SU-DHL-6 (cell line): ENCODE data around the gene TLR9.

Source experiments
- H2AFZ ChIP-seq: fragments of 200-600 bp; sonication (generic); 2 replicates; pipeline ENCODE4 v1.6.1; 2014; ENCODE audit warnings: low read depth, mild to moderate bottlenecking, moderate library complexity, mixed read lengths, antibody characterized with exemption, low read length; ENCODE audit not compliant: severe bottlenecking
- H3F3A ChIP-seq: fragments of 200-600 bp; shearing (Covaris generic); 2 replicates; pipeline ENCODE4 v1.6.0; 2016; ENCODE audit warnings: antibody characterized with exemption, mild to moderate bottlenecking; ENCODE audit not compliant: insufficient read depth
- H3K27ac ChIP-seq: fragments of 200-600 bp; sonication (generic); 2 replicates; pipeline ENCODE4 v1.5.1; 2016; ENCODE audit warnings: low read depth, mild to moderate bottlenecking, low read length, moderate library complexity, mixed read lengths
- H3K27me3 ChIP-seq: fragments of 200-600 bp; sonication (generic), shearing (Covaris generic); 2 replicates; pipeline ENCODE4 v1.6.0; 2014; ENCODE audit warnings: mild to moderate bottlenecking, low read length
- H3K36me3 ChIP-seq: fragments of 200-600 bp; sonication (generic); 2 replicates; pipeline ENCODE4 v1.6.1; 2014; ENCODE audit warnings: mild to moderate bottlenecking, low read length, mixed read lengths
- H3K4me2 ChIP-seq: fragments of 300-600, 200-600 bp; shearing (Covaris generic), sonication (generic); 2 replicates; pipeline ENCODE4 v1.6.0; 2014; ENCODE audit warnings: low read length, low read depth, mild to moderate bottlenecking; ENCODE audit not compliant: poor library complexity, severe bottlenecking
- H3K4me3 ChIP-seq: fragments of 200-600 bp; sonication (generic); 2 replicates; pipeline ENCODE4 v1.5.1; 2014; ENCODE audit warnings: antibody characterized with exemption, low read length, mild to moderate bottlenecking, mixed read lengths; ENCODE audit not compliant: insufficient read depth, poor library complexity, severe bottlenecking
- H3K79me2 ChIP-seq: fragments of 200-600 bp; sonication (generic); 2 replicates; pipeline ENCODE4 v1.6.1; 2014; ENCODE audit warnings: mild to moderate bottlenecking, low read length, moderate library complexity; ENCODE audit not compliant: insufficient read depth
- H3K9ac ChIP-seq: fragments of 200-600 bp; sonication (generic); 2 replicates; pipeline ENCODE4 v1.7.0; 2014; ENCODE audit warnings: mild to moderate bottlenecking, low read length
- H3K9me2 ChIP-seq: fragments of 200-600 bp; sonication (generic); replicated peaks from 2 replicates; pipeline ENCODE4 v1.6.1; 2014; ENCODE audit warnings: low read length; ENCODE audit not compliant: insufficient read depth
- H3K9me3 ChIP-seq: fragments of 200-600 bp; sonication (generic); 2 replicates; pipeline ENCODE4 v1.6.1; 2014; ENCODE audit warnings: low read length, mixed read lengths; ENCODE audit not compliant: insufficient read depth
- H4K20me1 ChIP-seq: fragments of 200-600 bp; sonication (generic); 2 replicates; pipeline ENCODE4 v1.6.1; 2014; ENCODE audit warnings: low read depth, mild to moderate bottlenecking, antibody characterized with exemption, low read length, moderate library complexity, mixed read lengths
- CTCF ChIP-seq: fragments of 200-600 bp; sonication (generic); IDR thresholded peaks from one replicate; pipeline ENCODE4 v1.5.1; 2017; ENCODE audit warnings: antibody characterized with exemption, mild to moderate bottlenecking, low read length, moderate library complexity; ENCODE audit not compliant: insufficient read depth, poor library complexity, severe bottlenecking
- EZH2phosphoT487 ChIP-seq: fragments of 200-600 bp; sonication (generic), shearing (Covaris generic); conservative IDR thresholded peaks from 2 replicates; pipeline ENCODE4 v1.6.1; 2018; ENCODE audit warnings: mild to moderate bottlenecking, antibody characterized with exemption, low read length, moderate library complexity, mixed read lengths

Gene TLR9

GRCh38 chr3:52171514-52172261 lies 53.8 kb downstream of the TLR9 start:
- Histone ChIP-seq H3K9ac (no peak overlapping the region), H3F3A (no peaks in the 10 kb centered on the region), H3K27me3 (no peaks in the 10 kb centered on the region), H3K27ac (no peak overlapping the region), H3K4me3 (no peak overlapping the region), H4K20me1 (no peaks in the 10 kb centered on the region), H3K9me2 (no peaks in the 10 kb centered on the region), H3K79me2 (no peaks in the 10 kb centered on the region), H3K36me3 (no peaks in the 10 kb centered on the region), H2AFZ (no peak overlapping the region), H3K4me2 (no peak overlapping the region), H3K9me3 (no peaks in the 10 kb centered on the region)
- no peak for TF ChIP-seq CTCF
- TF ChIP-seq EZH2phosphoT487: no peak
